GM19023 (cell line): Measurements from ENCODE around the gene CFAP74.
"Not testable (repeated sequence)": the region's sequence is repeated elsewhere in the genome, so short reads cannot be mapped to it uniquely, and the experiment has no call there.

Experiments used
- ATAC-seq: cut with Tn5 transposase; IDR thresholded peaks from one replicate; pipeline ENCODE4 v1.9.1; 2021; ENCODE audit warnings: mild to moderate bottlenecking, moderate library complexity; ENCODE audit not compliant: unreplicated experiment

CFAP74 gene

GRCh38 chr1:1883890-1884289 is 119.7 kb downstream of the CFAP74 start:
- not testable (repeated sequence) for ATAC-seq

- ATAC-seq: no peak
Measured at GRCh38 chr1:1883092-1883873, 120.3 kb downstream of the CFAP74 start.

GRCh38 chr1:1881727-1882126 is 121.9 kb downstream of the CFAP74 start:
- no peak for ATAC-seq

DNA sequence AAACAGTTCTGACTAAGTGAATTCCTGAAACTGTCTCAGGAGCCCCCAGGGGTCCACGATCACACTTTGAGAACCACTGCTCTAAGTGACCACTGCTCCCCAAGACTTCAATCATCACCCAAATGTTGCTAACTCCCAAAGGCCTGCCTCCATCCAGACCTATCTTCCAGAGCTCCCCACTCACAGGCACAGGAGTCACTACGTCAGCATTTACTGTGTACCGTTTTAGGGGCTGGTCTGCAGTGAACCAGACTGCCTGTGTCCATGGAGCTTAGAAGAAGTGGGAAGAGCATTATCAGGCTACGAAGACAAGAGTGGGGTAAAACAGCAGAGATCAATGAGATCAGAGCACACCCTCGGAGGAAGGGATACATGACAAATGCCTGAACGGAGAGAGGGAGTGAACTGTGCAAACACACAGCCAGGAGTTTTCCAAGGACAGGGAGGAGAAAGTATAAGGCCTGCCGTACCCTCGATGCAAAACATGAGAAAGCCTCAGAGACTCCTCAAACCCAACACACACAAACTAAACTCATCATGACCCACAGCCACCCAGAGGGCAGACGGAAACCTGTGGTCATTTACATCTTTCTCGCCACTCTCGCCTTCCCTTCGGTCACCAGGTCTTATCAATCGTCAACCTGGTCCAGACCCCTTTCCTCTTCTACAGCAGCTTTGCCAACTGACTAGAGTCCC is 122.8 kb downstream of the CFAP74 start:
- ATAC-seq: no peak

- no peak for ATAC-seq
Measured at GRCh38 chr1:1879942-1880341, 123.6 kb downstream of the CFAP74 start.

- no peak for ATAC-seq
Measured at GRCh38 chr1:1877865-1878436, 125.6 kb downstream of the CFAP74 start.

DNA sequence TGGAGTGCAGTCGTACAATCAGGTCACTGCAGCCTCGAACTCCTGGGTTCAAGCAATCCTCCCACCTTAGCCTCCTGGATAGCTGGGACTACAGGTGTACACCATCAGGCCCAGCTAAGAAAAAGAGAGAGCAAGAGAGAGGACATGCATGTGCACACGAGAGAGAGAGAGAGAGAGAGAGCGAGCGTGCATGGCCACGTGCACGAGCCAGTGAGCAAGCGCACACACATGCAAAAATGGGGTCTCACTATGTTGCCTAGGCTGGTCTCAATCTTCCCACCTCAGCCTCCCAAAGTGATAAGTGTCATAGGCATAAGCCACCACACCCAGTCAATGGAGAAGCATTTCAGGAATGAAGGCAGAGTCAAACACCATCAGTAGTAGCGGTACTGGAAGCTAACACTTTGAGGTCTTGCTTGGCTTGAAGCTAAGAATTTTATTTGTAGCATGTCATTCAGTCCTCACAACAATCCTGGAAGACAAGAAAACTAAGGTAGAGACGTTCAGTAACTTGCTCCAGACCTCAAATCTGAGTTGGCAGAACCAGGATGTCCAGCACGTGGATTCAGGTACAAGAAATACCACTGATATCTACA is 127.2 kb downstream of the CFAP74 start:
- ATAC-seq: no peak

DNA sequence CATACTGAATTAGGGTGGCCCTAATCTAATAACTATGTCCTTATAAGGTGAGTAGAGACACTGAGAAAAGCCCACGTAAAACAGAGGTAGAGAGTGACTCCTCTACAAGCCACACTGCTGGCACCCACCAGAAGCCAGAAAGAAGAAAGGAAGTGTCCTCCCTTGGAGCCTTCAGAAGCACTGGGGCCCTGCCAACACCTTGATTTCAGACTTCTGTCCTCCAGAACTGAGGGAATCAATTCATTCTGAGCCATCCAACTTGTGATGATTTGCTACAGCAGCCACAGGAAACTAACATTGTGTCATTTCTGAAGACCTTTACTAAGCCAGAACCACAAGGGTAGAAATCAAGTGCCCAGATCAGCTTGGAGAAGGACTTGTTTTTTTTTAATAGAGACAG is 127.7 kb downstream of the CFAP74 start:
- ATAC-seq: no peak

DNA sequence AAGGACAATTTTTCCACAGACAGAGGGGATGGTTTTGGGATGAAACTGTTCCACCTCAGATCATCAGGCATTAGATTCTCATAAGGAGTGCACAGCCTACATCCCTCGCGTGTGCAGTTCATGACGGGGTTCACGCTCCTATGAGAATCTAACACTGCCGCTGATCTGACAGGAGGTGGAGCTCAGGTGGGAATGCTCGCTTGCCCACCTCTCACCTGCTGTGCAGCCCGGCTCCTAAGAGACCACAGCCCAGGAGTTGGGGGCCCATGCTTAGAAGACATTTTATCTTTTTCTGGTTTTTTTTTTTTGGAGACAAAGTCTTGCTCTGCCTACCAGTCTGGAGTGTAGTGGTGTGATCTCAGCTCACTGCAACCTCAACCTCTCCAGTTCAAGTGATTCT is 128.7 kb downstream of the CFAP74 start:
- no peak for ATAC-seq

- no peak for ATAC-seq
Measured at GRCh38 chr1:1873186-1873585, 130.4 kb downstream of the CFAP74 start.

GRCh38 chr1:1872329-1872994 is 131.1 kb downstream of the CFAP74 start:
- ATAC-seq: no peak
